ENCODE measurements around the gene MCOLN3. TPM values are rescaled to one million over a fixed set of nuclear protein-coding genes. Genes with fewer than 3 reads are reported as not detected.

Gene MCOLN3
- polyA plus RNA-seq, 1 of the 3 experiments (the other 2 are of a cell fraction): not detected

DNA sequence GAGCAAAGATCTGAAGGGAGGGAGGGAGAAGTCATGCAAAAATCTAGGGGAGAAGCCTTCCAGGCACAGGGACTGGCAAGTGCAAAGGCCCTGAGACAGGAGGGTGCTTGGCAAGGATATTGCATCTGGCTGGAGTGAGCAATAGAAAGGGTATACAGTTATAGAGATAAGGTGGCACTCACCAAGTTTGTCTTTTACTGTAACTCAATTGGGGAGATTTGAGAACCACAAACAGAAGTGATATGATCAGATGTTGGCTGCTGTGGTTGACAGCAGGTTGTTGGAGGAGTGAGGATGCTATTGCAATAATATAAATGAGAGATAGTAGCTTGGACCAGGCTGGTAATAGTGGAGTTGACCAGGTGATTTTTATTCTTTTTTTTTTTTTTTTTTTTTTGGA is 25.6 kb downstream of the MCOLN3 start (continued):
- TF ChIP-seq, protein P1, sequence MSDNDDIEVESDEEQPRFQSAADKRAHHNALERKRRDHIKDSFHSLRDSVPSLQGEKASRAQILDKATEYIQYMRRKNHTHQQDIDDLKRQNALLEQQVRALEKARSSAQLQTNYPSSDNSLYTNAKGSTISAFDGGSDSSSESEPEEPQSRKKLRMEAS (IDR thresholded peaks at IDR 0.05; ENCODE audit: low read depth): no peak
- TF ChIP-seq, protein P2, sequence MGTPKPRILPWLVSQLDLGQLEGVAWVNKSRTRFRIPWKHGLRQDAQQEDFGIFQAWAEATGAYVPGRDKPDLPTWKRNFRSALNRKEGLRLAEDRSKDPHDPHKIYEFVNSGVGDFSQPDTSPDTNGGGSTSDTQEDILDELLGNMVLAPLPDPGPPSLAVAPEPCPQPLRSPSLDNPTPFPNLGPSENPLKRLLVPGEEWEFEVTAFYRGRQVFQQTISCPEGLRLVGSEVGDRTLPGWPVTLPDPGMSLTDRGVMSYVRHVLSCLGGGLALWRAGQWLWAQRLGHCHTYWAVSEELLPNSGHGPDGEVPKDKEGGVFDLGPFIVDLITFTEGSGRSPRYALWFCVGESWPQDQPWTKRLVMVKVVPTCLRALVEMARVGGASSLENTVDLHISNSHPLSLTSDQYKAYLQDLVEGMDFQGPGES (IDR thresholded peaks at IDR 0.05; ENCODE audit: low read depth, low read length): no peak
- TF ChIP-seq, protein P3, sequence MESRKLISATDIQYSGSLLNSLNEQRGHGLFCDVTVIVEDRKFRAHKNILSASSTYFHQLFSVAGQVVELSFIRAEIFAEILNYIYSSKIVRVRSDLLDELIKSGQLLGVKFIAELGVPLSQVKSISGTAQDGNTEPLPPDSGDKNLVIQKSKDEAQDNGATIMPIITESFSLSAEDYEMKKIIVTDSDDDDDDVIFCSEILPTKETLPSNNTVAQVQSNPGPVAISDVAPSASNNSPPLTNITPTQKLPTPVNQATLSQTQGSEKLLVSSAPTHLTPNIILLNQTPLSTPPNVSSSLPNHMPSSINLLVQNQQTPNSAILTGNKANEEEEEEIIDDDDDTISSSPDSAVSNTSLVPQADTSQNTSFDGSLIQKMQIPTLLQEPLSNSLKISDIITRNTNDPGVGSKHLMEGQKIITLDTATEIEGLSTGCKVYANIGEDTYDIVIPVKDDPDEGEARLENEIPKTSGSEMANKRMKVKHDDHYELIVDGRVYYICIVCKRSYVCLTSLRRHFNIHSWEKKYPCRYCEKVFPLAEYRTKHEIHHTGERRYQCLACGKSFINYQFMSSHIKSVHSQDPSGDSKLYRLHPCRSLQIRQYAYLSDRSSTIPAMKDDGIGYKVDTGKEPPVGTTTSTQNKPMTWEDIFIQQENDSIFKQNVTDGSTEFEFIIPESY (IDR thresholded peaks at IDR 0.05; ENCODE audit: borderline replicate concordance, low read depth): no peak
- TF ChIP-seq RAD21 (IDR thresholded peaks at IDR 0.05; ENCODE audit: low read length): no peak

DNA sequence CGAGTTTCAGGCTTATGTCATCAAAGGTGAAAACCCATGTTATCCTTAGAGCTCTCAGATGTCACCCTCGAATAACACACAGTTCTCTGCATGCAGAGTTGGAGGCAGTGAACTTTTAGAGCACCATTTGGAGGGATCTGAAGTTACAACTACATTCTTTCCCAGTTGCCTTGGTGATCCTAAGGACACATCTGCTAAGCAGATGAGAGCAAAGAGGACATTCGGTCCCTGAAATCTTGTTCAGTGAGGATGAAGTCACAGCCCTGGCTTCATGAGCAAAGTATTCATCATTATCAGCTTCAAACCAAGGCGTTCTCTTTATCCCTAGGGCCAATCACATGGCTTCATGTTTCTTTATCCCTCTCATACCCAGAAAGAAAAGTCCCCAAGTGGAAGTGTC is 28.3 kb downstream of the MCOLN3 start:
- H3K79me2 ChIP-seq (ENCODE audit: insufficient read depth): no peaks in the 10 kb centered on the region
- no peaks in the 10 kb centered on the region for H3F3A ChIP-seq (replicated peaks; ENCODE audit: insufficient read depth)
- no peaks in the 10 kb centered on the region for H3K36me3 ChIP-seq (replicated peaks in 1 of 2; ENCODE audit: control insufficient read depth in 1 of 2, insufficient read depth in 2 of 2, low read length in 1 of 2)
- H3K4me1 ChIP-seq (ENCODE audit: control insufficient read depth in 1 of 2, insufficient read depth in 2 of 2, low read depth in 1 of 2, low read length in 1 of 2): no peaks in the 10 kb centered on the region
- H3K4me2 ChIP-seq: no peak overlapping the region
- 10% methylated on average over 4 of the region's 4 CpGs for WGBS (ENCODE audit: low lambda C conversion rate)
- TF ChIP-seq SMC3 (IDR thresholded peaks at IDR 0.05; ENCODE audit: low read depth, low read length) (no peak), TAF1 (IDR thresholded peaks at IDR 0.05; ENCODE audit: borderline replicate concordance, low read depth, low read length) (no peak)
- no peak overlapping the region for H3K9ac ChIP-seq
- H3K4me3 ChIP-seq (ENCODE audit: low read depth in 2 of 2, low read length in 1 of 2): no peak overlapping the region
- no peak for DNase-seq
- no peak overlapping the region for H3K27ac ChIP-seq (ENCODE audit: low read depth in 2 of 2, low read length in 1 of 2)
- POLR2A ChIA-PET: no interaction called here
- no peaks in the 10 kb centered on the region for H3K9me2 ChIP-seq
- no peaks in the 10 kb centered on the region for H4K20me1 ChIP-seq (ENCODE audit: insufficient read depth)
- H3K9me3 ChIP-seq: no peaks in the 10 kb centered on the region
- H3K27me3 ChIP-seq (ENCODE audit: insufficient read depth): peaks cover 8% of the 10 kb centered on the region; the same call in 1 of the 2 replicates
- H2AFZ ChIP-seq (ENCODE audit: low read depth): no peak overlapping the region
- CTCF ChIA-PET: interaction anchor here (3.1 kb wide), 1 partner anchor 75 kb away, joined by 11 read pairs; no protein-coding TSS in a partner anchor

DNA sequence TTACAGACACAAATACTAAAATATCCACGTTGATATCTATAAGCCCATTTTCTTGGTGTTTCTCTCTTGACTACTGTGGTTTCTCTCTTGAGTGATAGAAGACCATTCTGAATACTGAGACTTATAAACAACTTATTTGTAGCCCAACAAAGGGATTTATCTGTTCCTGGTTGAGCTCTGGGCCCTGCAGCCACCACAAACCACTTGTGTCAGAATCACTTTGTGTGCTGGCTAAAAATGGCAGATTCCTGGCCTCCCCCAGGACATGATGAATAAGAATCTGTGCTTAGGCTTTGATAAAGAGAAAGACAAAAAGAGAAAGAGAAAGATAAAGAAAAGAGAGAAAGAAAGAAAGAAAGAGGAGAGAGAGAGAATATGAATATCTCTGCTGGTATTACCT is 32.5 kb downstream of the MCOLN3 start:
- WGBS (ENCODE audit: low lambda C conversion rate): 6% methylated on average over 1 of the region's 1 CpG
- H3K4me1 ChIP-seq (ENCODE audit: control insufficient read depth in 1 of 2, insufficient read depth in 2 of 2, low read depth in 1 of 2, low read length in 1 of 2): no peaks in the 10 kb centered on the region
- H3K9ac ChIP-seq: no peak overlapping the region
- no peak overlapping the region for H2AFZ ChIP-seq (ENCODE audit: low read depth)
- H3K9me3 ChIP-seq: no peaks in the 10 kb centered on the region
- 0 out of 2 replicates have a peak, but pooled peaks cover 4% of the 10 kb centered on the region for H3K27me3 ChIP-seq (ENCODE audit: insufficient read depth)
- H3K4me3 ChIP-seq (ENCODE audit: low read depth in 2 of 2, low read length in 1 of 2): no peak overlapping the region
- H3F3A ChIP-seq (replicated peaks; ENCODE audit: insufficient read depth): no peaks in the 10 kb centered on the region
- no peaks in the 10 kb centered on the region for H3K79me2 ChIP-seq (ENCODE audit: insufficient read depth)
- no peaks in the 10 kb centered on the region for H3K9me2 ChIP-seq
- no peak overlapping the region for H3K4me2 ChIP-seq
- ChIA-PET CTCF (no interaction called here), POLR2A (no interaction called here)
- no peak overlapping the region for H3K27ac ChIP-seq (ENCODE audit: low read depth in 2 of 2, low read length in 1 of 2)
- no peak for DNase-seq
- H3K36me3 ChIP-seq (replicated peaks in 1 of 2; ENCODE audit: control insufficient read depth in 1 of 2, insufficient read depth in 2 of 2, low read length in 1 of 2): no peaks in the 10 kb centered on the region
- no peaks in the 10 kb centered on the region for H4K20me1 ChIP-seq (ENCODE audit: insufficient read depth)
- no peak for TF ChIP-seq SIN3A (IDR thresholded peaks at IDR 0.05; ENCODE audit: borderline replicate concordance, low read depth, low read length)
- no peak for TF ChIP-seq NRF1 (IDR thresholded peaks at IDR 0.05; ENCODE audit: low read depth, low read length)
- no peak for TF ChIP-seq GATA2 (CRISPR knock-in tag; IDR thresholded peaks at IDR 0.05)
- no peak for TF ChIP-seq NFIC (IDR thresholded peaks at IDR 0.05; ENCODE audit: borderline replicate concordance)
- no peak for TF ChIP-seq TEAD4 (IDR thresholded peaks at IDR 0.05; ENCODE audit: borderline replicate concordance, insufficient read depth)
- no peak for TF ChIP-seq TCF12 (IDR thresholded peaks at IDR 0.05)
- no peak for TF ChIP-seq POLR2AphosphoS5 (IDR thresholded peaks at IDR 0.05; ENCODE audit: low read depth, low read length)
- TF ChIP-seq, protein P4, sequence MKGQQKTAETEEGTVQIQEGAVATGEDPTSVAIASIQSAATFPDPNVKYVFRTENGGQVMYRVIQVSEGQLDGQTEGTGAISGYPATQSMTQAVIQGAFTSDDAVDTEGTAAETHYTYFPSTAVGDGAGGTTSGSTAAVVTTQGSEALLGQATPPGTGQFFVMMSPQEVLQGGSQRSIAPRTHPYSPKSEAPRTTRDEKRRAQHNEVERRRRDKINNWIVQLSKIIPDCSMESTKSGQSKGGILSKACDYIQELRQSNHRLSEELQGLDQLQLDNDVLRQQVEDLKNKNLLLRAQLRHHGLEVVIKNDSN (IDR thresholded peaks at IDR 0.05; ENCODE audit: borderline replicate concordance, low read depth): no peak
- no peak for TF ChIP-seq RXRA (IDR thresholded peaks at IDR 0.05; ENCODE audit: borderline replicate concordance, low read depth)
- no peak for TF ChIP-seq RCOR1 (IDR thresholded peaks at IDR 0.05; ENCODE audit: low read length)
- no peak for TF ChIP-seq ELF1 (IDR thresholded peaks at IDR 0.05)
- TF ChIP-seq MXI1 (IDR thresholded peaks at IDR 0.05; ENCODE audit: low read depth, low read length): no peak
- TF ChIP-seq FOXJ3 (CRISPR knock-in tag; IDR thresholded peaks at IDR 0.05): no peak
- TF ChIP-seq, protein P2 (IDR thresholded peaks at IDR 0.05; ENCODE audit: low read depth, low read length): no peak
- TF ChIP-seq, protein P5, sequence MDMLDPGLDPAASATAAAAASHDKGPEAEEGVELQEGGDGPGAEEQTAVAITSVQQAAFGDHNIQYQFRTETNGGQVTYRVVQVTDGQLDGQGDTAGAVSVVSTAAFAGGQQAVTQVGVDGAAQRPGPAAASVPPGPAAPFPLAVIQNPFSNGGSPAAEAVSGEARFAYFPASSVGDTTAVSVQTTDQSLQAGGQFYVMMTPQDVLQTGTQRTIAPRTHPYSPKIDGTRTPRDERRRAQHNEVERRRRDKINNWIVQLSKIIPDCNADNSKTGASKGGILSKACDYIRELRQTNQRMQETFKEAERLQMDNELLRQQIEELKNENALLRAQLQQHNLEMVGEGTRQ (IDR thresholded peaks at IDR 0.05; ENCODE audit: borderline replicate concordance, low read depth, low read length): no peak

Data from SK-N-SH (cell line).